SK-N-MC (cell line): ENCODE data around the gene CUTC.

Source experiments
- DNase-seq: peaks from one replicate; pipeline ENCODE4 v3.0.0-alpha.2; 2011; ENCODE audit warnings: low read depth, low spot score
- H3K27ac ChIP-seq: fragments of 200-600 bp; sonication (generic); 2 replicates; pipeline ENCODE4 v1.5.1; 2016; ENCODE audit warnings: mixed run types
- H3K36me3 ChIP-seq: fragments of 200-600 bp; sonication (generic); 2 replicates; pipeline ENCODE4 v1.6.1; 2017; ENCODE audit warnings: antibody characterized with exemption, low read length, mixed read lengths; ENCODE audit not compliant: insufficient read depth
- H3K4me3 ChIP-seq: fragments of 200-600 bp; sonication (generic); 2 replicates; pipeline ENCODE4 v1.5.1; 2016
- H3K9ac ChIP-seq: fragments of 200-600 bp; sonication (generic); 2 replicates; pipeline ENCODE4 v1.8.0; 2017; ENCODE audit warnings: mixed run types, mixed read lengths; ENCODE audit not compliant: insufficient read length
- H3K9me3 ChIP-seq: fragments of 200-600 bp; sonication (generic); 2 replicates; pipeline ENCODE4 v1.6.1; 2017; ENCODE audit warnings: low read depth, mild to moderate bottlenecking, antibody characterized with exemption, low read length, moderate library complexity, mixed read lengths
- EZH2 ChIP-seq: fragments of 200-600 bp; sonication (generic); IDR thresholded peaks from one replicate; pipeline ENCODE4 v1.6.1; 2017; ENCODE audit warnings: antibody characterized with exemption
- FOXP2 ChIP-seq: optimal IDR thresholded peaks from 2 replicates; pipeline ENCODE3; 2011; ENCODE audit warnings: mild to moderate bottlenecking, moderate library complexity; ENCODE audit not compliant: insufficient read depth; ENCODE audit errors: extremely low read length, control extremely low read depth
- POLR2AphosphoS5 ChIP-seq: IDR thresholded peaks from 2 replicates; pipeline ENCODE4 v1.6.1; 2012; ENCODE audit warnings: mild to moderate bottlenecking, low read depth, low read length, borderline replicate concordance

Gene CUTC

GRCh38 chr10:99732033-99732842, at the start of gene CUTC, which contains the start of gene COX15:
Gene CUTC (plus strand): TSS chr10:99732234. CDS start chr10:99732349, 115 bp downstream.
Gene COX15 (minus strand): TSS chr10:99732127. CDS start chr10:99732049, 78 bp downstream.
- peaks cover 13% of the 10 kb centered on the region for H3K36me3 ChIP-seq
- H3K4me3 ChIP-seq, result peak within 1 kb of the TSS; percentile 80
- TF ChIP-seq POLR2AphosphoS5 (peak; percentile 85), FOXP2 (peak; percentile 71), EZH2 (no peak)
- H3K9ac ChIP-seq, result peak within 1 kb of the TSS; percentile 87
- DNase-seq, result peak; percentile 58
- H3K27ac ChIP-seq, result peak within 1 kb of the TSS; percentile 74; the same call in 1 of the 2 replicates
- H3K9me3 ChIP-seq, result no peaks in the 10 kb centered on the region

- TF ChIP-seq POLR2AphosphoS5 (no peak), FOXP2 (no peak), EZH2 (no peak)
- H3K9ac ChIP-seq, result no peak overlapping the region
- H3K4me3 ChIP-seq, result no peak overlapping the region
- DNase-seq, result no peak
- no peak overlapping the region for H3K27ac ChIP-seq
- no peaks in the 10 kb centered on the region for H3K9me3 ChIP-seq
- no peaks in the 10 kb centered on the region for H3K36me3 ChIP-seq
These were observed 49.3 kb upstream of the CUTC start for GRCh38 chr10:99682752-99683151.

GRCh38 chr10:99685597-99685967, 46.5 kb upstream of the CUTC start:
- Histone ChIP-seq H3K36me3 (no peaks in the 10 kb centered on the region), H3K4me3 (no peak overlapping the region), H3K9ac (no peak overlapping the region), H3K27ac (no peak overlapping the region), H3K9me3 (no peaks in the 10 kb centered on the region)
- TF ChIP-seq POLR2AphosphoS5 (no peak), EZH2 (no peak), FOXP2 (no peak)
- no peak for DNase-seq

GRCh38 chr10:99689461-99689860, 42.6 kb upstream of the CUTC start:
- Histone ChIP-seq H3K9me3 (no peaks in the 10 kb centered on the region), H3K9ac (no peak overlapping the region), H3K36me3 (no peaks in the 10 kb centered on the region), H3K27ac (no peak overlapping the region), H3K4me3 (no peak overlapping the region)
- no peak for DNase-seq
- TF ChIP-seq FOXP2 (no peak), POLR2AphosphoS5 (no peak), EZH2 (no peak)

- no peak for DNase-seq
- no peak overlapping the region for H3K4me3 ChIP-seq
- no peaks in the 10 kb centered on the region for H3K36me3 ChIP-seq
- TF ChIP-seq POLR2AphosphoS5, result no peak
- no peak for TF ChIP-seq EZH2
- no peak for TF ChIP-seq FOXP2
- no peak overlapping the region for H3K9ac ChIP-seq
- H3K9me3 ChIP-seq, result no peaks in the 10 kb centered on the region
- no peak overlapping the region for H3K27ac ChIP-seq
These were observed 38.0 kb upstream of the CUTC start for GRCh38 chr10:99693933-99694583.

- no peak overlapping the region for H3K9ac ChIP-seq
- no peaks in the 10 kb centered on the region for H3K9me3 ChIP-seq
- no peaks in the 10 kb centered on the region for H3K36me3 ChIP-seq
- H3K27ac ChIP-seq, result no peak overlapping the region
- H3K4me3 ChIP-seq, result no peak overlapping the region
- no peak for DNase-seq
- no peak for TF ChIP-seq FOXP2
- TF ChIP-seq EZH2, result no peak
- no peak for TF ChIP-seq POLR2AphosphoS5
These were observed 36.3 kb upstream of the CUTC start for GRCh38 chr10:99695761-99696160.

GRCh38 chr10:99698504-99699080, 33.4 kb upstream of the CUTC start:
- DNase-seq, result no peak
- H3K9ac ChIP-seq, result no peak overlapping the region
- TF ChIP-seq EZH2 (no peak), POLR2AphosphoS5 (no peak), FOXP2 (no peak)
- H3K9me3 ChIP-seq, result no peaks in the 10 kb centered on the region
- no peak overlapping the region for H3K4me3 ChIP-seq
- no peak overlapping the region for H3K27ac ChIP-seq
- no peaks in the 10 kb centered on the region for H3K36me3 ChIP-seq

GRCh38 chr10:99700649-99701048, 31.4 kb upstream of the CUTC start:
- no peaks in the 10 kb centered on the region for H3K9me3 ChIP-seq
- TF ChIP-seq POLR2AphosphoS5, result no peak
- TF ChIP-seq EZH2, result no peak
- TF ChIP-seq FOXP2, result no peak
- no peak overlapping the region for H3K4me3 ChIP-seq

More at GRCh38 chr10:99700649-99701048, 31.4 kb upstream of the CUTC start:
- Histone ChIP-seq H3K27ac (no peak overlapping the region), H3K9ac (no peak overlapping the region), H3K36me3 (no peaks in the 10 kb centered on the region)
- no peak for DNase-seq
